ENCODE measurements around the gene MLH1.
"Not testable (repeated sequence)": the region's sequence is repeated elsewhere in the genome, so short reads cannot be mapped to it uniquely, and the experiment has no call there.

The MLH1 gene

DNA sequence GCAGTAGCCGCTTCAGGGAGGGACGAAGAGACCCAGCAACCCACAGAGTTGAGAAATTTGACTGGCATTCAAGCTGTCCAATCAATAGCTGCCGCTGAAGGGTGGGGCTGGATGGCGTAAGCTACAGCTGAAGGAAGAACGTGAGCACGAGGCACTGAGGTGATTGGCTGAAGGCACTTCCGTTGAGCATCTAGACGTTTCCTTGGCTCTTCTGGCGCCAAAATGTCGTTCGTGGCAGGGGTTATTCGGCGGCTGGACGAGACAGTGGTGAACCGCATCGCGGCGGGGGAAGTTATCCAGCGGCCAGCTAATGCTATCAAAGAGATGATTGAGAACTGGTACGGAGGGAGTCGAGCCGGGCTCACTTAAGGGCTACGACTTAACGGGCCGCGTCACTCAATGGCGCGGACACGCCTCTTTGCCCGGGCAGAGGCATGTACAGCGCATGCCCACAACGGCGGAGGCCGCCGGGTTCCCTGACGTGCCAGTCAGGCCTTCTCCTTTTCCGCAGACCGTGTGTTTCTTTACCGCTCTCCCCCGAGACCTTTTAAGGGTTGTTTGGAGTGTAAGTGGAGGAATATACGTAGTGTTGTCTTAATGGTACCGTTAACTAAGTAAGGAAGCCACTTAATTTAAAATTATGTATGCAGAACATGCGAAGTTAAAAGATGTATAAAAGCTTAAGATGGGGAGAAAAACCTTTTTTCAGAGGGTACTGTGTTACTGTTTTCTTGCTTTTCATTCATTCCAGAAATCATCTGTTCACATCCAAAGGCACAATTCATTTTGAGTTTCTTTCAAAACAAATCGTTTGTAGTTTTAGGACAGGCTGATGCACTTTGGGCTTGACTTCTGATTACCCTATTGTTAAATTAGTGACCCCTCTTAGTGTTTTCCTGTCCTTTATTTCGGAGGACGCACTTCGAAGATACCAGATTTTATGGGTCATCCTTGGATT, at the start of gene MLH1:
Gene MLH1, plus strand, starts transcription at position 193 of the 958 bp plus-strand sequence. Its CDS starts 30 bp downstream, at position 223.
- ATAC-seq (peak; percentile 94), DNase-seq (peak; percentile 95)

DNA sequence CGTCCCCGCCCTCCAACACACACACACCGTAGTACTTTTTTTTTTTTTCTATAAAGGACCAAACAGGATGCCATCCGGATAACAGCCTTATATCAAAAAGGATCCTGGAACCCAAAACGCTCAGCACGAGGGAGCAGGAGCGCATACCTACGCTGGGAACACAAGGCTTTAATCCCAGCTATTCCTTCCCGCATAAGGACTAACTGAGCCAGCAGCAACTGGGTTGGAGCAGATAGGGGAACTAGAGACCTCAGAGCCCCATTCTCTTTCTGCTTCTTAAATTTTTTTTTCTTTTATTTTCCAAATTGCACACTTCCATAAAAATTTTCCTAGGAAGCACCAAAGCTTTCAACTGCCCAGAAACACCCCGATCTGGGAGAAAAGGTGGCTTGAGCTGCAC, 49.7 kb upstream of the MLH1 start:
- DNase-seq (no peak), ATAC-seq (no peak)

DNA sequence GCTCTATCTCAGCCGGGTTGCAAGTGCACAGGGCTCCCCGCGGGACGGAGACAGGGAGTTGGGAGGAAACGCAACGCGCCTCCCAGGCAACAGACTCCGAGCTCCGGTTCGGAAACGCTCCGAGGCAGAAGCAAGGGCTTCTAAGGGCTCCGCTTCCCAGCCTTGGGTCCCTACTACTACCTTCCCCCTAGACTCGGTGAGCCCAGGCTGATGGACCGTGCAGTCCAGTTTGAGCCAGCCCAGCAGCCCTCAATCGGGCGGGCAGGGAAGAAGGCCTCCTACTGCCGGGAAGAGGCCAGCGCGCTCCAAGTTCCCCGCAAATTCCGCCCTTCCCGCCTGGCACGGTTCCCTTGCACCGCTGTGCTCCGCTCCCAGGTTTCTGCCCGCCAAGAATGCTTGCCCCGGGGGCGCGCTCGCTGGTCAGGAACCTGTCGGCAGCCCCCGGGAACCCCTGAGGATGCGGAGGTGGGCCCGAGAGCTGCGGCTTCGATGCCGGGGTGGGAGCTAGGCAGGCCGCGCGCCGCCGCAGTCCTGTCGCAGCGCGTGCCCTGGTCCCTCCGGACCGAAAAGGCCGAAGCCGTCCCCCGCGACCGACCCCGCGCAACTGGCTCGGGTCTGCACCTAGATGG, 49.2 kb upstream of the MLH1 start:
- DNase-seq (peak; percentile 55), ATAC-seq (peak; percentile 57)

DNA sequence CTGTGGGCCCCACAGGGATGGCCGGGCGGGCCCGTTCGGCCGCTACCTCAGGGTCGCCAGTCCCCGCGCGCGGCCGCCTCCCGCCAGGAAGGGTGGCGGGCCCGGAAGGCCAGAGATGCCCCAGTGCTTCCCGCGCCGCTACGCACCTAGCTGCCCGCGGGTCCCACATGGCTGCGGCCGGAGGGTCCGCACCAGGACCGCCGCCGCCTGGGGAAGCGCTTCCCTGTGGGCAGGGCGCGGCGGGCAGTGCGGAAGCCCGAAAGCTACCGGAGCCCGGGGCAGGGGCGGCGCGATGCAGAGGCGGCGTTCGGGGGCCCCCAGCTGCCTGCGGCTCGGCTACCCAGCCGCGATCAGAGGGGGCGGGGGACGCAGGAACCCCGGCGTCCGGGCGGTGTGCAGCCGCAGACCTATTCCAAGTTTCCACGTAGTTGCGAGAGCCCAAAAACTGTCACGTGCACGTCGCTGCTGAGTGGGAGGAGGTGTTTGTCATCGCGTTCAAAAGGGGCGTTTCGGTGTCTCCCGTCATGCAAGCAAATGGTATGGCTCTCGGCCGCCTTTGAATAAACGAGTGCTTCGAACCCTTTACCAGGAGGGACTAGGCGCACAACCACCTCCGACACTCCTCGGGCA, 48.6 kb upstream of the MLH1 start, which contains the start of gene TRANK1:
Gene TRANK1, minus strand, starts transcription at position 414 of the 630 bp plus-strand sequence. Its CDS starts 245 bp downstream, at position 169.
- ATAC-seq (peak; percentile 88), DNase-seq (peak; percentile 85)

DNA sequence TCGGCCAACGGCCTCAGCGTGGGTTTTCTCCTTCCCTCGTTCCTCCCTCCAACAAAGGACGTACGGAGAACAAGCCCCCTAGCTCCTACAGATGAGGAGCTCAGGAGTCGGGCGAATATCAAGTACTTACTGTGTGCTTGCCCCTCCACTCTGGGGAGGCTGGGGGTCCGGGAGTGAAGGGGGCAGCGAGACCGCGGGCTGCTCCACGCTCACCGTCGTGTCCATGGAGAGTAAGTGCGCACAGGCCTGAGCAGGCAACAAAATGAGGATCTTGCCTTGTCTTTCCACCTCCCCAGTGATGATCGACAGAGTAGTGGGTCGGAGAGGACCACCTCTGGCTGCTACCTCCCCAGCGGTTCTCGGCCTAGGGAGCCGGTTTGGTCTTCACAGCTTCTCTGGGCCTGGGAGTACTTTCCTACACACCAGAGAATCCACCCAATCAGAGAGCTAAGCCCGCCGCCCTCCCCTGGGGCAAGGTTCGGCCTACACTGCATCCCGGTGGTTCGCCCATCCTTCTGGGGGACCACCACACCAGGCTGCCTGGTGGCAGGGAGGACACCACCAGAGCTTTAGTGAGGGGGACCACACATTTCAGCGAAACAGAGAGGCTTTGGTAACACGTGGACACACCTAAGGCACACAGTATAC, 47.9 kb upstream of the MLH1 start:
- ATAC-seq (no peak), DNase-seq (no peak)

DNA sequence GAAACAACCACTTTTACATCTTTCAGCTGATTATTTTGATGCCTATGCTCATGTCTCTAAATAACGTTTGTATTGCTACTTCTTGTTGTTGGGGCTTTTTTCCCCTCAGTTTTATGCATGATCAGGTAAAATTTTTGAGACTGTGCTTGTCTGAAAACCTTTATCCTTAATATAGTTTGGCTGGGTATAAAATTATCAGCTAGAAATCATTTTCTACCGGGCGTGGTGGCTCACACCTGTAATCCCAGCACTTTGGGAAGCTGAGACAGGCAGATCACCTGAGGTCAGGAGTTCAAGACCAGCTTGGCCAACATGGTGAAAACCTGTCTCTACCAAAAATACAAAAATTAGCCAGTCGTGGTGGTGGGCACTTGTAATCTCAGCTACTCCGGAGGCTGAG, 45.5 kb upstream of the MLH1 start:
- ATAC-seq, DNase-seq: not testable (repeated sequence)

DNA sequence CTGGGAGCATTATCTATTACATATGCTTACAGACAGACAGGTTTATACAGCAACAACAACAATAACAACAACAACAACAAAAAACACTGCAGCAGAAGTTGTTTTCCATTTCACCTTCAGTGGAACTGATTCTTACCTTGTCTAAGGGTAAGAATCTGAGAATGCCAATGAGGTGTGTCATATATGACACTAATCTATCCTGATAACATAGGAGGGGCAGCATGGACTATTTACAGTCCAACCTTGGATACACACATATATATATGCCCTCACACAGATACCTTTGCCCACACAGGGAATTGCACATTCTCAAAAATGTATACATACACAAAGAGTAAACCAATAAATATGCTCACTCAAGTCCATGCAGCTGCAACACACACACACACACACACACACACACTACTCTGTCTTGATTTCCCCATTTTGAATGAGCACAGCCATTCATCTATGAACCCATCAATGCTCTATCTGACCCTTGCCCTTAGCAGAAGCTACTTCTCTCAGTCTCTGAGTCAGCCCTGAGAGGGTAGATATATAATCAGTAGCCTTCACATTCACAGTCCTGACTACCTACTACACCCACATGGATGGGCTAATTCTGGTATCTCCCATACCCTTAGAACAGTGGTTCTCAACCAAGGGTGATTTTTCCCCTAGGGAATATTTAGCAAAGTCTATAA, 38.7 kb upstream of the MLH1 start:
- DNase-seq (no peak), ATAC-seq (no peak)

DNA sequence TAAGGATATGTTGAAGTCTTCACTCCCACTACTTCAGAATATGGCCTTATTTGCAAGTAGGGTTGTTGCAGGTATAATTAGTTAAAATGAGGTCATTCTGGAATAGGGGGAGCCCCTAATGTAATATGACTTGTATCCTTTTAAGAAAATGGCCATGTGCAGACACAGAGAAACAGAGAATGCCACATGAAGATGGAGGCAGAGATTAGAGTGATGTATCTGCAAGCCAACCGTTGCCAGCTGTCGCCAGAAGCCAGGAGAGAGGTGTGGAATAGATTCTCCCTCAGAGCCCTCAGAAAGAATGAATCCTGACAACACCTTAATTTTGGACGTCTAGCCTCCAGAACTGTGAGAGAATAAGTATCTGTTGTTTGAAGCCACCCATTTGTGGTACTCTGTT, 37.2 kb upstream of the MLH1 start:
- DNase-seq (no peak), ATAC-seq (peak; percentile 10)

DNA sequence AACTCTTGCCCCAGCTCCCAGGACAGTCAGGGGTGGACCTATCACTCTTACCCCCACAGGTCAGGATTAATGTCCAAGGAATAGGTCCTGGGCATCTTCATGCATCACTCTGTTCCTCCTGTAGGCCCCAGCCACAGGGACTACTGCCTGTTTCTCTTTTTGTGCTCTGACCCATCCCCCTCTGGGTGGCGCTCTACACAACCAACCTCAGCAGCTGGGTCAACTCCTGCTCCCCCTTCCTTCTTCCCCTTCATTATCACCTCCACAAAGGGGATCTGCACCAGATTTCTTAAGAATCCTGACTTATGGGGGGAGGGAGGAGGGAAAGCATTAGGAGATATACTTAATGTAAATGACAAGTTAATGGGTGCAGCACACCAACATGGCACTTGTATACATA, 36.3 kb upstream of the MLH1 start:
- no peak for DNase-seq
- no peak for ATAC-seq

DNA sequence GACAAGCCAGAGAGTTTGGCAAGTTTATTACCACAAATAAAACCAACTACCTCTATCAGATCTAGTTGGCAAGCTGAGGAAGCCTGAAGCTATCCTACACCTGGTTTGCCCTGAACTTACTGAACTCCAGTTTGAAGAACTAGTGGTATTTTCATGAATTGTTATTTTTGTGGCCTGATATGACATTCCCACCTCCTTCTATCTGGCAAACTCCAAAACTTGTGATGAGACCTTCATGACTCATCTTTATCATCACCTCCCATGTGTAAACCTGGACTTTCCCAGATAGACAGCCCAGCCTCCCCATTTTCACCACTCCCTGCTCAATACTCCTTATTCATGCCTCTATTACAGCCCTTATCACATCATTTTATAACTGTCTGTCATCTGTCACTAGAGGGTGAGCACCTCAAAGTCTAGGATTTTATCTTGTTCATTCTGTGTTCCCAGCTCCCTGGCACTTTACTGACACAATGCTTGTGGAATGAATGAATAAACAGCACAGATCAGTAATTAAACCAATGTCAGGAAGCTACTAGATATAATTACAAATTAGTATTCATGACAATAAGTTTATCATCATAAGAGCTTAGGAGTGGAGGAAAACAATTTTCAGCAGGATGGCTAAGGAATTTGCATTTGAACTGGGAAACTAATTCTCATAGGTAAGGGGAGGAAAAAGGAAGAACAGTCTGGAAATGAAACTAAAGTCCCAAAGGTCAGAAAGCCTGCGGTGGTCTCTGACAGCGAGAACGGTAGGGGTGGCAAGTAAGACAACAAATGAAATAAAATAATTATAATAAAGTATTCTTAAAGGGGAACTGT, 35.2 kb upstream of the MLH1 start:
- peak; percentile 51 for ATAC-seq
- no peak for DNase-seq

DNA sequence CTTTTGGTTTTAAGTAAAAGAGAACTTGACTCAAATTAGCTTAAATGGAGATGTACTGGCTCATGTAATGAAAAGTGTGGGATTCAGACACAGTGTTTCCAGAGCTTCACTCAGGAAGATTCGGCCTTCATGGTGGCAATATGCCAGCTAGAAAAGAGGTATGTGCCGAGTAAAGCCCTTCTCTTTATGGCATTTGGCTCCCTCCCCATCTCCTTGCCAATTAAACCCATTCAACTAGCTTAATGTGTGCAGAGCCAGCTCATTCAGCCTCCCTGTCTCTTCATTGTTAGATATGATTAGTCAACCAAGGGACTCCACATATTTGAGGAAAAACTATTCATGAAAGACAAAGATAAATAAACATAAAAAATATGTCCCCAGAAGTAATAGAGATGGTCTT, 33.5 kb upstream of the MLH1 start:
- ATAC-seq (no peak), DNase-seq (no peak)

DNA sequence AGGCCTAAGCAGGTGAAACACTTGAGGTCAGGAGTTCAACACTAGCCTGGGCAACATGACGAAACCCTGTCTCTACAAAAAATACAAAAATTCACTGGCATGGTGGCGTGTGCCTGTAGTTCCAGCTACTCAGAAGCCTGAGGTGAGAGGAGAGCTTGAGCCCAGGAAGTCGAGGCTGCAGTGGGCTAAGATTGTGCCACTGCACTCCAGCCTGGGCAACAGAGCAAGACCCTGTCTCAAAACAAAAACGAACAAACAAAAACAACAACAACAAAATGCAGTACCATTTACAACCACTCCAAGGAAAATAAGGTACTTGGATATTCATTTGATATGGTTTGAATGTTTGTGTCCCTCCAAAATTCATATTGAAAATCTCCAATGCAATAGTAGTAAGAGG, 32.8 kb upstream of the MLH1 start:
- ATAC-seq = no peak
- no peak for DNase-seq

DNA sequence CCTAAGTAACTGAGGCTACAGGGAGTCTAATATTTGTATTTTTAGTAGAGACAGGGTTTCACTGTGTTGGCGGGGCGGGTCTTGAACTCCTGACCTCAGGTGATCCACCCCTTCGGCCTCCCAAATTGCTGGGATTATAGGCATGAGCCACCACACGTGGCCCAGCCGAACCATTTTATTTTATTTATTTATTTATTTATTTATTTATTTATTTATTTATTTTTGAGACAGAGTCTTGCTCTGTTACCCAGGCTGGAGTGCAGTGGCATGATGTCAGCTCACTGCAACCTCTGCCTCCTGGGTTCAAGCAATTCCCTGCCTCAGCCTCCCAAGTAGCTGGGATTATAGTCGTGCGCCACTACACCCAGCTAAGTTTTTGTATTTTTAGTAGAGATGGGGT, 30.3 kb upstream of the MLH1 start:
- not testable (repeated sequence) for ATAC-seq, DNase-seq

DNA sequence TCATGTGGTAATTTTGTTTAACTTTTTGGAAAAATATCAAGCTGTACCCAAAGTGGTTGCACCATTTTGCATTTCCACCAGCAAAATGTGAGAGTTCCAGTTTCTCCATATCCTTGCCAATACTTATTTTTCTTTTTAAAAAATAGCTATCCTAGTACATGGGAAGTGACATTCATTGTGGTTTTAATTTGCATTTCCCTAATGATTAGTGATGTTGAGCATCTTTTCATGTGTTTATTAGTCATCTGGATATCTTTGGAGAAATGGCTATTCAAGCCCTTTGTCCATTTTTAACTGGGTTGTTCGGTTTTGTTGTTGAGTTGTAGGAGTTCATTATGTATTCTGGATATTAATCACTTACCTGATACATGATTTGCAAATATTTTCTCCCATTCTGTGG, 29.0 kb upstream of the MLH1 start:
- no peak for ATAC-seq
- DNase-seq = no peak

DNA sequence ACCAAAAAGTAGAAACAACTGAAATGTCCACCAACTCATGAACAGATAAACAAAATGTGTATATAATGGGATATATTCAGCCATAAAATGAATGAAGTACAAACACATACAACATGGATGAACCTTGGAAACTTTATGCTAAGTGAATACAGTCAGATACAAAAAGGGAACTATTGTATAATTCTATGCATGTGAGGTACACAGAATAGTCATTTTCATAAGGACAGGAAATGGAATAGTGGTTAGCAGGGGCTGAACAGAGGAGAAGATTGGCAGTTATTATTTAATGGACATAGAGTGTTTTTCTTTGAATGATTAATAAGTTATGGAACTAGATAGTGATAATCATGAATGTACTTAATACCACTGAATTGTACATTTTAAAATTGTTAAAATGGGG, 28.5 kb upstream of the MLH1 start:
- no peak for DNase-seq
- no peak for ATAC-seq

DNA sequence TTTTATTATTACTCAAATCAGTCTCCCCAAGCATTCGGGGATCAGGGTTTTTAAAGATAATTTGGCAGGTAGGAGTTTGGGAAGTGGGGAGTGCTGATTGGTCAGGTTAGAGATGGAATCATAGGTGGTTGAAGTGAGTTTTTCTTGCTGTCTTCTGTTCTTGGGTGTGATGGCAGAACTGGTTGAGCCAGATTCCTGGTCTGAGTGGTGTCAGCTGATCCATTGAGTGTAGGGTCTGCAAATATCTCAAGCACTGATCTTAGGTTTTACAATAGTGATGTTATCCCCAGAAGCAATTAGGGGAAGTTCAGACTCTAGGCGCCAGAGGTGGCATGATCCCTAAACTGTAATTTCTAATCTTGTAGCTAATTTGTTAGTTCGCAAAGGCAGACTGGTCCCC, 27.9 kb upstream of the MLH1 start:
- ATAC-seq = no peak
- DNase-seq = no peak

DNA sequence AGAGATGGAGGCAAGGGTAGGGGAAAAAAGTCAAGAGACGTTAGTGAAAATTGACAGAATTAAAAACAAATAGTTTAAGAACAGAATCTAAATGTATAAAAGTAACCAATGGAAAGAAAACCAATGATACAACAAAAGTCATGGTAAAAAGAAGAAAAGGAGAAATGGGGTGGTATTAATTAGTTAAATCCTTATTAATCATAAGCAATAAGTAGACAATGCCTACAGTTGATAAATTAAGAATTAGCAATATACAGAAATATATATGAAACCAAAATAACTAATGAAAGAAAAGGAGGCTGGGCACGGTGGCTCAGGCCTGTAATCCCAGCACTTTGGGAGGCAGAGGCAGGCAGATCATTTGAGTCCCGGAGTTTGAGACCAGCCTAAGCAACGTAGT, 24.2 kb upstream of the MLH1 start:
- no peak for ATAC-seq
- no peak for DNase-seq

DNA sequence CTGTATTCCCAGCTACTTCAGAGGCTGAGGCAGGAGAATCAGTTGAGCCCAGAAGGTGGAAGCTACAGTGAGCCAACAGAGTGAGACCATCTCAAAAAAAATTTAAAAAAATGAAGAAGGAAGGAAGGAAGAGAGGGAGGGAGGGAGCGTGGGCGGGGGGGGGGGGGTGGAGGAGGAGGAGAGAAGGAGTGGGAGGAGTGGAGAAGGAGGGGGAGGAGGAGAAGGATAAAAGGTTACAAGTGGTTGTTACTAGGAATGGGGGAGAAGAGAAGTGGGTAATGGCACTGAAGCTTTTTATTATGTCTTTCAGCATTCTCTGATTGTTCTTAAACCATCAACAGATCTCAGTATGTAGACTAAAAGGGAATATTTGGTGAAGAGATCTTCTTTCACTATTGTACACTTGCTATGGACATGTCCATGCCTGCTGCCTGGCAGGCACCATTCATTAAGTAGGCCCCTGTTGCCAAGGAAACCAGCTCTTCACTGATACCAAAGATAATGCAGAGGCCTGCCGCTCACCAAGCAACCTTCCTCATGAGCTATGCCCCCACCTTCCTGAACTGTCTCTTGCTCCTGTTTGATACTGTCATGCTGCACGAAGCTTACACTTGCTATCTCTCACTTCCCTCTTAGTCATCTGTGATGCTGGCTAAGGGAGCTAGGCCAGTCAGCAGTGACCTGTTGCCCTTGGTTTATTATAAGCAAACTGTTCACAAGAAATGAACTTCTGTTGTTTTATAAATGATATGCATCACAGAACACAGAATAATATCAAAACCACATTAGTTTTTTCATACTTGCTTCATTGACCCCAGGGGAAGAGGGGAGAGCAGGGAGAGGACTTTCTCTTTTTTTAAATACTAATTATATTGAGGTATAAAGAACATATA, 23.5 kb upstream of the MLH1 start:
- DNase-seq (peak; percentile 38), ATAC-seq (peak; percentile 99)

DNA sequence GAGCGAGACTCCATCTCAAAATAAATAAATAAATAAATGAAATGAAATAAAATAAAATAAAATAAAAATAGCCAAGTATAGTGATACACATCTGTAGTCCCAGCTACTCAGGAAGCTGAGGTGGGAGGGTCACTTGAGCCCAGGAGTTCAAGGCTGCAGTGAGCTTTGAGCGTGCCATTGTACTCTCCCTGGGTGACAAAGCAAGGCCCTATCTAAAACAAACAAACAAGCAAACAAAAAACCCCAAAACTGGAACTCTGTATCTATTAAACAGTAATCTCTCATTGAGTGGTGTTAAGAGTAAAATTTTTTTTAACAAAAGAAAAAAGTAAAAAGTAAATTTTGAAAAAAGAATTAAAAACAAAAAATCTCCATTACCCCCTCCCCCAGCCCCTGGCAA, 21.2 kb upstream of the MLH1 start:
- ATAC-seq (no peak), DNase-seq (no peak)

DNA sequence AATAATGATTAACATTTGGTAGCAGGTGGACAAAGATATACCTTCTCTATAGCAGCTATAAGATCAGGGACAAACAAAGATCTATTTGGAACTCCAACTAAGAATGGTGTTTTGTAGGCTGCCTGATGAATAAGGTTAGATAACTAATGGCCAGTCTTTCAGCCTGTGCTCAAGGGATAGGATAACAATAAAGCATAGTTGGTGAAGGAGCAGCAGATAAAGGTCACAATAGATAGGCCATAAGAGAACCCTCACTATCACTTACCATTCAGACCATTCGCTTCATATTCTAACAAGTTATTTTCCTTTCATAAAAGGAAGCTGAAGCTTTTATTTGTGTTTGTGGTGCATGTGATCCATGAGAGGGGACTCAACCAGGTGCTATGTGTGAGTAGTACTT, 20.2 kb upstream of the MLH1 start:
- DNase-seq = no peak

More for the DNA sequence above, 20.2 kb upstream of the MLH1 start:
- no peak for ATAC-seq
